ENCODE data around the gene CPM. TPM values are rescaled to one million over a fixed set of nuclear protein-coding genes. Genes with fewer than 3 reads are reported as not detected.
"Not testable (repeated sequence)": the region's sequence is repeated elsewhere in the genome, so short reads cannot be mapped to it uniquely, and the experiment has no call there.

CPM gene
- total RNA-seq, 2 experiments from 2014 or later = 5.8 to 8.0 TPM

- Mint-ChIP-seq H3K27ac (no peak overlapping the region), H3K36me3 (peaks cover 28% of the 10 kb centered on the region), H3K9me3 (no peaks in the 10 kb centered on the region), H3K4me1 (peaks cover 17% of the 10 kb centered on the region), H3K27me3 (no peaks in the 10 kb centered on the region), H3K4me3 (no peak overlapping the region)
- no peak for DNase-seq
These were observed 101.7 kb downstream of the CPM start for GRCh38 chr12:68831272-68831671.

- DNase-seq = no peak
- peaks cover 39% of the 10 kb centered on the region for H3K36me3 Mint-ChIP-seq
- H3K27ac Mint-ChIP-seq = no peak overlapping the region
- H3K27me3 Mint-ChIP-seq = no peaks in the 10 kb centered on the region
- no peak overlapping the region for H3K4me3 Mint-ChIP-seq
- H3K9me3 Mint-ChIP-seq = no peaks in the 10 kb centered on the region
- H3K4me1 Mint-ChIP-seq = peaks cover 20% of the 10 kb centered on the region
These were observed 104.3 kb downstream of the CPM start for GRCh38 chr12:68828672-68829068.

- Mint-ChIP-seq H3K9me3 (no peaks in the 10 kb centered on the region), H3K4me1 (peaks cover 25% of the 10 kb centered on the region), H3K4me3 (no peak overlapping the region), H3K36me3 (peaks cover 38% of the 10 kb centered on the region), H3K27ac (no peak overlapping the region), H3K27me3 (no peaks in the 10 kb centered on the region)
- DNase-seq = no peak
These were observed 104.9 kb downstream of the CPM start for GRCh38 chr12:68827895-68828671.

DNA sequence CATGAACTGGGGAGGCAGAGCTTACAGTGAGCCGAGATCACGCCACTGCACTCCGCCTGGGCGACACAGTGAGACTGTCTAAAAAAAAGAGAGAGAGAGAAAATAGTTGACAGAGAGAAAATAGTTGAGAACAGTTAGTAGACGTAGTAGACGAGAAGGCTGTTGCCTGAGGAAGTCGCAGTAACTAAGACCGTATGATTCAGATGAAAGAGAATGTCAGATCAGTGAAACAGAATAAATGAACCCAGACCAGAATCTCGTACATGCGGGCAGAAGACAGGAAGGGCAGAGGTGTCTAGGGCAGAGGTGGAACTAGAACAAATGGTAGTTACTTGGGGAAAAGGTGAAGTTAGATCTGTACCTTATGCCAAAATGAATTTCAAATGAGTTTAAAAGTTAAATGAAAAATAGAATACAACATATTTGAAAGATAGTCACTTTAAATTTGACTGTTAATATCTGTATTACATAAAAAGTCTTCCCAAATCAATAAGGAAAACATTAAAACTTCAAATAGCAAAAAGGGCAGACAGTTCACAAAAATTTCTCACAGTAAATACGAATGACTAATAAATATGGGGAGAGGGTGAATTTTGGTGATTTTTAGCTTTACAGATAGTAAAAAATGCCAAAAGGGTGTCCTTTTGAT, 107.3 kb downstream of the CPM start:
- peaks cover 34% of the 10 kb centered on the region for H3K36me3 Mint-ChIP-seq
- no peak overlapping the region for H3K4me3 Mint-ChIP-seq

DNA sequence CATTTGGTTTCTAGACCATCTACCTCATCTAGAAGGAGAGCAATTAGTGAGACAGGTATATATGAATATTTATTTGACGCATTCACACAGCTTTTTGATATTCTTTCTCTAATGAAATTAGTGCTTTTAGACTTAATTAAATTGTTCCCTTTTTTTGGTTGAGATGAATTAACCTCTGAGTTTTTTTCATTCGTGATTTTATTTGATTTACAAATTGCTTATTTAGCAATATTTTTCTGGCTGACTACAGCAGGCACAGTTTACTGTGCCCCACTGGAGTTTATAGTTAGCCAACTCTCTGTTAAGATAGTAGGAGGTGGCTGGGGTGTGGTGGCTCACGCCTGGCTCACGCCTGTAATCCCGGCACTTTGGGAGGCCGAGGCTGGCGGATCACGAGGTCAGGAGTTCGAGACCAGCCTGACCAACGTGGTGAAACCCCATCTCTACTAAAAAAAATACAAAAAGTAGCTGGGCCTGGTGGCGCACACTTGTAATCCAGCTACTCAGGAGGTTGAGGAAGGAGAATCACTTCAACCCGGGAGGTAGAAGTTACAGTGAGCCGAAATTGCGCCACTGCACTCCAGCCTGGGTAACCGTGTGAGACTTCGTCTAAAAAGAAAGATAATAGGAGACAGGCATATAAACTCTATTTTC, 108.2 kb downstream of the CPM start:
- no peaks in the 10 kb centered on the region for H3K9me3 Mint-ChIP-seq
- DNase-seq = no peak
- H3K36me3 Mint-ChIP-seq = peaks cover 31% of the 10 kb centered on the region
- peaks cover 25% of the 10 kb centered on the region for H3K4me1 Mint-ChIP-seq
- no peak overlapping the region for H3K4me3 Mint-ChIP-seq
- no peak overlapping the region for H3K27ac Mint-ChIP-seq
- H3K27me3 Mint-ChIP-seq = no peaks in the 10 kb centered on the region

More for the DNA sequence above, 107.3 kb downstream of the CPM start:
- Mint-ChIP-seq H3K27me3 (no peaks in the 10 kb centered on the region), H3K9me3 (no peaks in the 10 kb centered on the region), H3K4me1 (peaks cover 28% of the 10 kb centered on the region), H3K27ac (peak overlapping the region; percentile 47)
- DNase-seq = no peak

- Mint-ChIP-seq H3K4me1 (peaks cover 25% of the 10 kb centered on the region), H3K36me3 (peaks cover 32% of the 10 kb centered on the region), H3K4me3 (no peak overlapping the region), H3K27me3 (no peaks in the 10 kb centered on the region), H3K9me3 (no peaks in the 10 kb centered on the region), H3K27ac (no peak overlapping the region)
- no peak for DNase-seq
These were observed 108.8 kb downstream of the CPM start for GRCh38 chr12:68824131-68824530.

DNA sequence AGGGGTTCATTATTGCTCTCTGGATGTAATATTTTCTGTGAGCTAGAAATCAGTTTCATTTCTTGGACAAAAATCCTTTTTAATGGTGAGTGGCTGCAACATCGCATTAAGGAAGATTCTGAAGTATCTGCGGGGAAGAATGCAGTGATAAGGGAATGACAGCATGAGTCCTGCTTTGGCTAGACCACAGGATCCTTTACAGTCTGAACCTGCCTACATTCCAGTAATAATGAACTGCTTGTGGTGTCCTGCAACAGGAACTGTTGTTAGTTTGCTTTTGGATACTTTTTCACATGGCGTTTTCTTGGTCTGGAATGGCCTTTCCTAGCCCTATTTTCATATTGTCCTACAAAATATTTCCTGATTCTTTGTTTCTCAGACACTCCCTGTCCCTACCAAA, 109.3 kb downstream of the CPM start:
- H3K4me3 Mint-ChIP-seq = no peak overlapping the region
- no peak for DNase-seq
- peaks cover 27% of the 10 kb centered on the region for H3K4me1 Mint-ChIP-seq
- H3K36me3 Mint-ChIP-seq = peaks cover 32% of the 10 kb centered on the region
- H3K27ac Mint-ChIP-seq = peak overlapping the region; percentile 21
- no peaks in the 10 kb centered on the region for H3K9me3 Mint-ChIP-seq
- no peaks in the 10 kb centered on the region for H3K27me3 Mint-ChIP-seq

GRCh38 chr12:68821357-68822188, 111.4 kb downstream of the CPM start:
- no peaks in the 10 kb centered on the region for H3K9me3 Mint-ChIP-seq
- H3K27me3 Mint-ChIP-seq = no peaks in the 10 kb centered on the region
- peaks cover 30% of the 10 kb centered on the region for H3K36me3 Mint-ChIP-seq
- H3K4me1 Mint-ChIP-seq = peaks cover 21% of the 10 kb centered on the region
- peak overlapping the region; percentile 58 for H3K27ac Mint-ChIP-seq
- no peak overlapping the region for H3K4me3 Mint-ChIP-seq
- DNase-seq = no peak

GRCh38 chr12:68819481-68819880, 113.5 kb downstream of the CPM start:
- peaks cover 30% of the 10 kb centered on the region for H3K4me1 Mint-ChIP-seq
- peaks cover 25% of the 10 kb centered on the region for H3K36me3 Mint-ChIP-seq
- not testable (repeated sequence) for H3K4me3 Mint-ChIP-seq, DNase-seq, H3K27me3 Mint-ChIP-seq, H3K9me3 Mint-ChIP-seq, H3K27ac Mint-ChIP-seq

GRCh38 chr12:68815928-68816800, 116.8 kb downstream of the CPM start:
- DNase-seq = no peak
- H3K4me3 Mint-ChIP-seq = no peak overlapping the region
- peaks cover 44% of the 10 kb centered on the region for H3K4me1 Mint-ChIP-seq
- no peaks in the 10 kb centered on the region for H3K9me3 Mint-ChIP-seq
- no peak overlapping the region for H3K27ac Mint-ChIP-seq
- H3K27me3 Mint-ChIP-seq = no peaks in the 10 kb centered on the region
- H3K36me3 Mint-ChIP-seq = peaks cover 37% of the 10 kb centered on the region

DNA sequence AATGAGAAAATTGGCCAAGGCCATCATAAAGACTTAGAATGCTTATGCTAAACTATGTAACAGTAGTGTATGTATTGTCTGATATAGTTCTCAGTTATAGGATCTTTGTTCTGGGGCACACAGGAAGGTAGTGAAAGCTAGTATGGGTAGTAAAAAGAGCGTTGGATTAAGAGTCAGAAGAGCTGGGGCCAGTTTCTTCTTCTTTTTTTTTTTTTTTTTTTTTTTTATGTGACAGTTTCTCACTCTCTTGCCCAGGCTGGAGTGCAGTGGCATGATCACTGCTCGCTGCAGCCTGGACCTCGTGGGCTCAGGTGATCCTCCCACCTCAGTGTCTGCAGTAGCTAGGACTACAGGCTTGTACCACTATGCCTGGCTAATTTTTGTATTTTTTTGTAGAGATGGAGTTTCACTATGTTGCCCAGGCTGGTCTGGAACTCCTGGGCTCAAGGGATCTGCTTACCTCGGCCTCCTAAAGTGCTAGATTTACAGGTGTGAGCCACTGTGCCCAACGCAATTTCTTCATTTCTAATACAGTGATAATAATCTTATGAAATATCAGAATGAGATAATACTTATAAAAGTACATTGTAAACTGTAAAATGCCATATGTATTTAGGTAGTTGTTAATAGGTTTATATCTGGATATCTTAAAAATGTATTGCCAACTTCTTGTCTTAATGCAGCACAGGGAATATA, 117.6 kb downstream of the CPM start:
- Mint-ChIP-seq H3K27ac (no peak overlapping the region), H3K4me3 (no peak overlapping the region), H3K9me3 (no peaks in the 10 kb centered on the region), H3K27me3 (no peaks in the 10 kb centered on the region), H3K36me3 (peaks cover 41% of the 10 kb centered on the region), H3K4me1 (peaks cover 46% of the 10 kb centered on the region)
- no peak for DNase-seq

- Mint-ChIP-seq H3K4me3 (no peak overlapping the region), H3K9me3 (no peaks in the 10 kb centered on the region), H3K27ac (no peak overlapping the region), H3K36me3 (peaks cover 44% of the 10 kb centered on the region), H3K4me1 (peaks cover 48% of the 10 kb centered on the region), H3K27me3 (no peaks in the 10 kb centered on the region)
- DNase-seq = no peak
These were observed 118.3 kb downstream of the CPM start for GRCh38 chr12:68814490-68815231.

GRCh38 chr12:68813242-68813593, 119.8 kb downstream of the CPM start:
- Mint-ChIP-seq H3K27me3 (no peaks in the 10 kb centered on the region), H3K4me1 (peaks cover 48% of the 10 kb centered on the region), H3K4me3 (no peak overlapping the region), H3K36me3 (peaks cover 54% of the 10 kb centered on the region), H3K27ac (no peak overlapping the region), H3K9me3 (no peaks in the 10 kb centered on the region)
- DNase-seq = no peak
